Tibial nerve (tissue), 4 donors: ENCODE results near the gene GDF15. TPM values are rescaled to one million over a fixed set of nuclear protein-coding genes. Genes with fewer than 3 reads are reported as not detected.
"Not testable (repeated sequence)": the region's sequence is repeated elsewhere in the genome, so short reads cannot be mapped to it uniquely, and the experiment has no call there.

Source experiments
- DNase-seq, 2 donors: peaks; one replicate each; pipeline ENCODE4 v3.0.0-alpha.2; 2019; ENCODE audit warnings: low spot score in 2 of 2
- H3K27ac ChIP-seq, 4 donors: fragments of 200-600 bp; sonication (generic) in 3 of 4; one replicate each; pipeline ENCODE4 v1.5.1; 2017 to 2019; ENCODE audit warnings: mild to moderate bottlenecking in 1 of 4
- H3K27me3 ChIP-seq, 2 donors: fragments of 200-600 bp; sonication (generic) in 1 of 2; one replicate each; pipeline versions ENCODE4 v1.5.1 to v1.6.0; 2017 to 2019
- H3K36me3 ChIP-seq, 3 donors: fragments of 200-600 bp; sonication (generic); one replicate each; pipeline ENCODE4 v1.5.1; 2018 to 2019
- H3K4me1 ChIP-seq, 4 donors: fragments of 200-600 bp; sonication (generic) in 3 of 4; one replicate each; pipeline ENCODE4 v1.5.1; 2017 to 2019
- H3K4me3 ChIP-seq, 4 donors: fragments of 200-600 bp; sonication (generic) in 3 of 4; one replicate each; pipeline ENCODE4 v1.5.1; 2017 to 2019; ENCODE audit warnings: mild to moderate bottlenecking in 1 of 4, moderate library complexity in 1 of 4
- H3K9me3 ChIP-seq, 4 donors: fragments of 200-600 bp; sonication (generic) in 3 of 4; one replicate each; pipeline ENCODE4 v1.5.1; 2017 to 2019
- EP300 ChIP-seq, 2 donors: sonication (generic); formaldehyde crosslinking; IDR thresholded peaks; one replicate each; pipeline ENCODE4 v1.6.1; 2017; ENCODE audit warnings: antibody characterized with exemption in 2 of 2, mild to moderate bottlenecking in 1 of 2
- POLR2A ChIP-seq, 2 donors: fragments of 450-650 bp; IDR thresholded peaks; one replicate each; pipeline ENCODE4 v1.6.1; 2017; ENCODE audit warnings: antibody characterized with exemption in 2 of 2, mild to moderate bottlenecking in 2 of 2, moderate library complexity in 2 of 2
- WGBS, 2 donors: methylation state at CpG; one replicate each; pipeline ENCODE4 v1.1.5; 2018; 5-methylcytosine and 5-hydroxymethylcytosine counted together
- total RNA-seq, 4 donors: library from RNA; depleted of rRNA; stranded (reverse); fragments of >200 nt; gene quantifications; one replicate each; pipeline ENCODE4 v1.1.0, GENCODE V29; 2016
- TF ChIP-seq, protein P1 (sequence below), 5 experiments: fragments of 200-600 bp in 3 of 5; fragments of 450-650 bp in 2 of 5; sonication (generic) in 3 of 5; IDR thresholded peaks; one replicate each; pipeline ENCODE4 v1.5.1; 2016 to 2019; ENCODE audit warnings: antibody characterized with exemption in 5 of 5, mild to moderate bottlenecking in 3 of 5, moderate library complexity in 2 of 5

GDF15 gene
- total RNA-seq, 4 donors from 2014 or later: 4.2 to 31.0 (median 13.2) TPM

DNA sequence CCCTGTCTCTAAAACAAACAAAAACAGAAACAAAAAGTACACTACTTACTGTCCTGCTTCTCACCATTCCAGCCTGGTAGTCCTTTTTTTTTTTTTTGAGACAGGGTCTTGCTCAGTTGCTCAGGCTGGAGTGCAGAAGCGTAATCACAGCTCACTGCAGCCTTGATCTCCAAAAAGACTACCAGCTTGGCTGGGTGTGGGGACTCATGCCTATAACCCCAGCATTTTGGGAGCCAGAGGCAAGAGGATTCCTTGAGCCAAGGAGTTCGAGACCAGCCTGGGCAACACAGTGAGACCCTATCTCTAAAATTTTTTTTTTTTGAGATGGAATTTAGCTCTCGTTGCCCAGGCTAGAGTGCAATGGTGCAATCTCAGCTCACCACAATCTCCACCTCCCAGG is 5.1 kb upstream of the GDF15 start:
- H3K4me1 ChIP-seq: peaks cover 0 to 47% (median 6%) of the 10 kb centered on the region in 4 donors
- H3K4me3 ChIP-seq: no peak overlapping the region
- no peak for DNase-seq
- TF ChIP-seq, protein P1, sequence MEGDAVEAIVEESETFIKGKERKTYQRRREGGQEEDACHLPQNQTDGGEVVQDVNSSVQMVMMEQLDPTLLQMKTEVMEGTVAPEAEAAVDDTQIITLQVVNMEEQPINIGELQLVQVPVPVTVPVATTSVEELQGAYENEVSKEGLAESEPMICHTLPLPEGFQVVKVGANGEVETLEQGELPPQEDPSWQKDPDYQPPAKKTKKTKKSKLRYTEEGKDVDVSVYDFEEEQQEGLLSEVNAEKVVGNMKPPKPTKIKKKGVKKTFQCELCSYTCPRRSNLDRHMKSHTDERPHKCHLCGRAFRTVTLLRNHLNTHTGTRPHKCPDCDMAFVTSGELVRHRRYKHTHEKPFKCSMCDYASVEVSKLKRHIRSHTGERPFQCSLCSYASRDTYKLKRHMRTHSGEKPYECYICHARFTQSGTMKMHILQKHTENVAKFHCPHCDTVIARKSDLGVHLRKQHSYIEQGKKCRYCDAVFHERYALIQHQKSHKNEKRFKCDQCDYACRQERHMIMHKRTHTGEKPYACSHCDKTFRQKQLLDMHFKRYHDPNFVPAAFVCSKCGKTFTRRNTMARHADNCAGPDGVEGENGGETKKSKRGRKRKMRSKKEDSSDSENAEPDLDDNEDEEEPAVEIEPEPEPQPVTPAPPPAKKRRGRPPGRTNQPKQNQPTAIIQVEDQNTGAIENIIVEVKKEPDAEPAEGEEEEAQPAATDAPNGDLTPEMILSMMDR (IDR thresholded peaks at IDR 0.05): no peak
- TF ChIP-seq EP300 (IDR thresholded peaks at IDR 0.05) (no peak), POLR2A (IDR thresholded peaks at IDR 0.05) (no peak)
- WGBS, 2 donors: 65 to 74% methylated on average over 3 of the region's 3 CpGs
- H3K27ac ChIP-seq: peak overlapping the region; percentile 56 to 85 (median 68)
- no peaks in the 10 kb centered on the region for H3K36me3 ChIP-seq
- H3K9me3 ChIP-seq: no peaks in the 10 kb centered on the region
- H3K27me3 ChIP-seq: no peaks in the 10 kb centered on the region

DNA sequence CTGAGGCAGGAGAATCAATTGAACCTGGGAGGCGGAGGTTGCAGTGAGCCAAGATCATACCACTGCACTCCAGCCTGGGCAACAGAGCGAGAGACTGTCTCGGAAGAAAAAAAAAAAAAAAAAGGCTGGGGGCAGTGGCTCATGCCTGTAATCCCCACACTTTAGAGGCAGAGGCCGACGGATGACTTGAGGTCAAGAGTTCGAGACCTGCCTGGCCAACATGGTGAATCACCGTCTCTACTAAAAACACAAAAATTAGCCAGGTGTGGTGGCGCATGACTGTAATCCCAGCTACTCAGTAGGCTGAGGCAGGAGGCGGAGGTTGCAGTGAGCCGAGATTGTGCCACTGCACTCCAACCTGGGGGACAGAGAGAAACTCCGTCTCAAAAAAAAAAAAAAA is 2.3 kb upstream of the GDF15 start:
- H3K4me3 ChIP-seq, H3K9me3 ChIP-seq, H3K36me3 ChIP-seq, H3K27ac ChIP-seq, H3K27me3 ChIP-seq, DNase-seq: not testable (repeated sequence)
- WGBS, 2 donors: 87 to 89% methylated on average over 11 of the region's 11 CpGs
- H3K4me1 ChIP-seq: peaks cover 0 to 55% (median 14%) of the 10 kb centered on the region in 4 donors

DNA sequence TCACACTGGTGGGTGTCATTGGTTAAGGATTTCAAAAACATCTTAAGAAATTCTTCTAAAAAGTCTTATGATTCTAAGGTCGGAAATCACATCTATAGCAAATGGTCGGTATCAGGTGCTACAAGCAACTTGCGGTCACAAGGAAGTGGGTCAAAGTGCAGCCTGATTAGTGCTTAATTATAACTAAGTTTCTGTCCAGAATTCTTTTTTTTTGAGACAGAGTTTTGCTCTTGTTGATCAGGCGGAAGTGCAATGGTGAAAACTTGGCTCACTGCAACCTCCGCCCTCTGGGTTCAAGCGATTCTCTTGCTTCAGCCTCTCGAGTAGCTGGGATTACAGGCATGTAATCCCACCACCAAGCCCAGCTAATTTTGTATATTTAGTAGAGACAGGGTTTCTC is 1.2 kb upstream of the GDF15 start:
- Histone ChIP-seq H3K36me3 (no peaks in the 10 kb centered on the region), H3K27me3 (no peaks in the 10 kb centered on the region), H3K9me3 (no peaks in the 10 kb centered on the region), H3K4me3 (no peak overlapping the region), H3K4me1 (peaks cover 0 to 49% (median 14%) of the 10 kb centered on the region in 4 donors), H3K27ac (no peak overlapping the region)
- no peak for DNase-seq
- TF ChIP-seq, protein P1 (IDR thresholded peaks at IDR 0.05): no peak
- TF ChIP-seq POLR2A (IDR thresholded peaks at IDR 0.05): no peak
- no peak for TF ChIP-seq EP300 (IDR thresholded peaks at IDR 0.05)
- WGBS, 2 donors: 82 to 88% methylated on average over 7 of the region's 7 CpGs

DNA sequence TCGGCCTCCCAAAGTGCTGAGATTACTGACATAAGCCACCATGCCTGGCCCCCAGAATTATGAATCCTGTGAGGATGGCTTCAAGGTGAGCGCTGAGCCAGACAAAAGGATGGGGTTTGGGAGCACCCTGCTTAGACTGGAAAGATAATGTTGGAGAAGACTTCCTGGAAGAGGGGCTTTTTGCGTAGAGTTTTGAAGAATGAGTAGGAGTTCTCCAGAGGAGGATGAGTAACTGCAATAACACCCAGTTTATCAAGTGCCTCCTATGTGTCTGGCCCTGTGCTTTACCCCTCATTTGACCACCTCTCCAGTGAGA is 641 bp upstream of the GDF15 start:
- TF ChIP-seq, protein P1 (IDR thresholded peaks at IDR 0.05): no peak
- TF ChIP-seq EP300 (IDR thresholded peaks at IDR 0.05): no peak
- TF ChIP-seq POLR2A (IDR thresholded peaks at IDR 0.05): no peak
- Histone ChIP-seq H3K4me1 (peaks cover 0 to 43% (median 12%) of the 10 kb centered on the region in 4 donors), H3K4me3 (no peak overlapping the region), H3K36me3 (no peaks in the 10 kb centered on the region), H3K9me3 (no peaks in the 10 kb centered on the region), H3K27ac (peak overlapping the region in 1 of 4 donors; percentile 36), H3K27me3 (no peaks in the 10 kb centered on the region)
- 93 to 96% methylated on average over 3 of the region's 3 CpGs for WGBS, 2 donors
- no peak for DNase-seq

DNA sequence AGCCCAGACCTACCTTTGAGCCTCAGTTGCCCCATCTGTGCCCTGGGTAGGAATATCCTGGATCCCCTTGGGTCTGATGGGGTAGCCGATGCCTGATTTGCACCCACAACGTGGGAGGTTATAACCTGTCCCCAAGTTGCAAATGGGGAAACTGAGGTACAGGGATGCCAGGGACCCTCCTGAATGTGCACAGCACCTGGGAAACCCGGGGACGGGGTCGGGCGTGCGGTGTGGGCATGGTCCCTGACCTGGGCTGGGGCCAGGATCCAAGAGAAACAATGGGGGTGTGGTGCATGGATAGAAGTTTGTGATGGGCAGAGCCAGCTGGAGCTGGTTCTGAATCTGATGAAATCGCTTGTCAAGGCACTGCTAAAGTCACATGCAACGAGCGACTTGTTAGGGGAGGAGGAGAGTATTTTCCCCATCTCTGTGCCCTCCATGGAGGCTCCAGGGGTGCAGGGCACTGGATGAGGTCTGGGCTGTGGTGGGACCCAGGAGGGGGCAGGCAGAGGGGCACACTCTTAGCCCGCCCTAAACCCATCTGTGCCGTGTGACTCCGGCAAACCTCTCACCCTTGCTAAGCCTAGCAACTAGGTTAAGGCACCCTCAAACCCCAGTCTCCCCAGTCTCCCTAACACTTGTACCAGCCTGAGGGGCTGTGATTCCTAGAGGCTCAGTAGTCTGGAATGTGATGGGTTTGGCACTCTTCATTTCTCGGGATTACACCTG is 749 bp downstream of the GDF15 start:
- Histone ChIP-seq H3K4me3 (peak overlapping the region in 2 of 4 donors; percentile 1 to 35), H3K4me1 (peaks cover 0 to 33% (median 10%) of the 10 kb centered on the region in 4 donors), H3K27me3 (no peaks in the 10 kb centered on the region), H3K9me3 (no peaks in the 10 kb centered on the region), H3K27ac (peak overlapping the region in 3 of 4 donors; percentile 17 to 65 (median 41)), H3K36me3 (no peaks in the 10 kb centered on the region)
- 78 to 85% methylated on average over 14 of the region's 14 CpGs for WGBS, 2 donors
- TF ChIP-seq EP300 (IDR thresholded peaks at IDR 0.05) (peak in 1 of 2 donors; percentile 43), POLR2A (IDR thresholded peaks at IDR 0.05) (no peak)
- peak; percentile 22 to 54 for DNase-seq

DNA sequence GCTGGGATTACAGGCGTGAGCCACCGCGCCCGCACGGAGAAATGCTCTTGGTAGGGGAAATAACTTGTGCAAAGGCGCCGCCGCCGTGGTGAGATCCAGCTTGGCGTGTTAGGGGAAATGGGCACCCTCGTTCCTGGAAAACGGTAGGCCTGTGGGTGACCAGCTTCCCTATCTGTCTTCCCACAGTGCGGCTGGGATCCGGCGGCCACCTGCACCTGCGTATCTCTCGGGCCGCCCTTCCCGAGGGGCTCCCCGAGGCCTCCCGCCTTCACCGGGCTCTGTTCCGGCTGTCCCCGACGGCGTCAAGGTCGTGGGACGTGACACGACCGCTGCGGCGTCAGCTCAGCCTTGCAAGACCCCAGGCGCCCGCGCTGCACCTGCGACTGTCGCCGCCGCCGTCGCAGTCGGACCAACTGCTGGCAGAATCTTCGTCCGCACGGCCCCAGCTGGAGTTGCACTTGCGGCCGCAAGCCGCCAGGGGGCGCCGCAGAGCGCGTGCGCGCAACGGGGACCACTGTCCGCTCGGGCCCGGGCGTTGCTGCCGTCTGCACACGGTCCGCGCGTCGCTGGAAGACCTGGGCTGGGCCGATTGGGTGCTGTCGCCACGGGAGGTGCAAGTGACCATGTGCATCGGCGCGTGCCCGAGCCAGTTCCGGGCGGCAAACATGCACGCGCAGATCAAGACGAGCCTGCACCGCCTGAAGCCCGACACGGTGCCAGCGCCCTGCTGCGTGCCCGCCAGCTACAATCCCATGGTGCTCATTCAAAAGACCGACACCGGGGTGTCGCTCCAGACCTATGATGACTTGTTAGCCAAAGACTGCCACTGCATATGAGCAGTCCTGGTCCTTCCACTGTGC is 2.4 kb downstream of the GDF15 start:
- peak; percentile 61 to 71 for DNase-seq
- Histone ChIP-seq H3K4me3 (peak overlapping the region; percentile 4 to 47 (median 41)), H3K36me3 (no peaks in the 10 kb centered on the region), H3K27me3 (no peaks in the 10 kb centered on the region), H3K27ac (peak overlapping the region in 3 of 4 donors; percentile 38 to 47 (median 42)), H3K4me1 (peaks cover 0 to 33% (median 13%) of the 10 kb centered on the region in 4 donors), H3K9me3 (no peaks in the 10 kb centered on the region)
- TF ChIP-seq, protein P1 (IDR thresholded peaks at IDR 0.05): peak; percentile 99 to 100 (median 99)
- TF ChIP-seq POLR2A (IDR thresholded peaks at IDR 0.05) (no peak), EP300 (IDR thresholded peaks at IDR 0.05) (peak in 1 of 2 donors; percentile 59)
- 13 to 16% methylated on average over 32 to 51 of the region's 86 CpGs for WGBS, 2 donors
